SK-N-SH treated with all-trans-retinoic acid at 6 μM for 48 hours (cell line): ENCODE measurements around the gene TM9SF2.

Experiments
- ARNTL ChIP-seq: fragments of 450-650 bp; formaldehyde crosslinking; IDR thresholded peaks from 2 replicates; pipeline ENCODE4 v1.5.0; 2020; ENCODE audit warnings: low read depth, mild to moderate bottlenecking, moderate library complexity, borderline replicate concordance
- BACH2 ChIP-seq: fragments of 250-450 bp; sonication (Bioruptor Pico); IDR thresholded peaks from 2 replicates; pipeline ENCODE4 v1.9.0; 2021; ENCODE audit warnings: mild to moderate bottlenecking, borderline replicate concordance
- CREB5 ChIP-seq: fragments of 250-450 bp; sonication (Bioruptor Pico); IDR thresholded peaks from 2 replicates; pipeline ENCODE4 v1.5.1; 2020; ENCODE audit warnings: low read depth, mild to moderate bottlenecking, moderate library complexity
- CSDC2 ChIP-seq: fragments of 250-450 bp; sonication (Bioruptor Pico); IDR thresholded peaks from 2 replicates; pipeline ENCODE4 v1.5.0; 2020; ENCODE audit warnings: mild to moderate bottlenecking, moderate library complexity
- CSRNP3 ChIP-seq: fragments of 250-450 bp; sonication (Bioruptor Pico); IDR thresholded peaks from 2 replicates; pipeline ENCODE4 v1.5.1; 2021; ENCODE audit warnings: mild to moderate bottlenecking, moderate library complexity
- ISL1 ChIP-seq: fragments of 250-450 bp; sonication (Bioruptor Pico); IDR thresholded peaks from 2 replicates; pipeline ENCODE4 v2.1.2; 2022; ENCODE audit warnings: mild to moderate bottlenecking, moderate library complexity
- PATZ1 ChIP-seq: fragments of 250-450 bp; sonication (Bioruptor Pico); IDR thresholded peaks from 2 replicates; pipeline ENCODE4 v1.8.0; 2020; ENCODE audit warnings: mild to moderate bottlenecking, moderate library complexity, borderline replicate concordance
- POU6F1 ChIP-seq: fragments of 250-450 bp; sonication (Bioruptor Pico); IDR thresholded peaks from 2 replicates; pipeline ENCODE4 v1.8.0; 2021; ENCODE audit warnings: low read depth, mild to moderate bottlenecking, moderate library complexity, borderline replicate concordance
- TCF4 ChIP-seq: fragments of 250-450 bp; sonication (Bioruptor Pico); IDR thresholded peaks from 2 replicates; pipeline ENCODE4 v1.8.0; 2021; ENCODE audit warnings: mild to moderate bottlenecking, moderate library complexity, borderline replicate concordance
- TOX ChIP-seq: fragments of 250-450 bp; sonication (Bioruptor Pico); IDR thresholded peaks from 2 replicates; pipeline ENCODE4 v1.8.0; 2021; ENCODE audit warnings: mild to moderate bottlenecking, moderate library complexity, borderline replicate concordance
- TSHZ2 ChIP-seq: fragments of 250-450 bp; sonication (Bioruptor Pico); IDR thresholded peaks from 2 replicates; pipeline ENCODE4 v1.5.0; 2020; ENCODE audit warnings: mild to moderate bottlenecking, moderate library complexity
- ZNF70 ChIP-seq: fragments of 450-650 bp; formaldehyde crosslinking; IDR thresholded peaks from 2 replicates; pipeline ENCODE4 v1.5.0; 2020; ENCODE audit warnings: mild to moderate bottlenecking, moderate library complexity
- ZNF8 ChIP-seq: fragments of 450-650 bp; formaldehyde crosslinking; IDR thresholded peaks from 2 replicates; pipeline ENCODE4 v1.5.0; 2020; ENCODE audit warnings: mild to moderate bottlenecking, moderate library complexity

GRCh38 chr13:99563404-99563803 is 62.1 kb downstream of the TM9SF2 start:
- TF ChIP-seq ZNF8 (CRISPR knock-in tag) (no peak), ARNTL (CRISPR knock-in tag) (no peak), POU6F1 (CRISPR knock-in tag) (no peak), TSHZ2 (no peak), PATZ1 (CRISPR knock-in tag) (no peak), ZNF70 (no peak), CSRNP3 (CRISPR knock-in tag) (no peak), CSDC2 (CRISPR knock-in tag) (no peak), BACH2 (CRISPR knock-in tag) (no peak), TCF4 (CRISPR knock-in tag) (no peak), TOX (CRISPR knock-in tag) (no peak), CREB5 (no peak), ISL1 (CRISPR knock-in tag) (no peak)
